Suppressor macrophage (primary cell): ENCODE data around the gene SPAG7.
"Not testable (repeated sequence)": the region's sequence is repeated elsewhere in the genome, so short reads cannot be mapped to it uniquely, and the experiment has no call there.

ENCODE experiments used
- DNase-seq, 4 experiments: peaks; one replicate each; pipeline ENCODE4 v3.0.0-alpha.2; 2020 to 2022

The SPAG7 gene

GRCh38 chr17:4938069-4938491, 29.5 kb downstream of the SPAG7 start:
- no peak for DNase-seq

GRCh38 chr17:4937553-4937952, 30.1 kb downstream of the SPAG7 start:
- DNase-seq = no peak

- no peak for DNase-seq
Measured at GRCh38 chr17:4936436-4936835, 31.2 kb downstream of the SPAG7 start.

GRCh38 chr17:4935650-4936049, 32.0 kb downstream of the SPAG7 start:
- DNase-seq = no peak

GRCh38 chr17:4934173-4934979, 33.2 kb downstream of the SPAG7 start:
- DNase-seq = peak; percentile 49 to 76 (median 68)

- no peak for DNase-seq
Measured at GRCh38 chr17:4933646-4934045, 34.0 kb downstream of the SPAG7 start.

- no peak for DNase-seq
Measured at GRCh38 chr17:4932756-4933155, 34.9 kb downstream of the SPAG7 start.

- DNase-seq = peak in 1 of 4 experiments; percentile 40
Measured at GRCh38 chr17:4931963-4932362, 35.7 kb downstream of the SPAG7 start, which contains the start of gene GP1BA. GP1BA (plus strand) TSS chr17:4932277; CDS start chr17:4932605, 328 bp downstream.

GRCh38 chr17:4928881-4929280, 38.7 kb downstream of the SPAG7 start:
- DNase-seq = no peak

GRCh38 chr17:4926577-4927335, 40.9 kb downstream of the SPAG7 start:
- peak in 3 of 4 experiments; percentile 52 to 72 (median 61) for DNase-seq

GRCh38 chr17:4921320-4921719, 46.3 kb downstream of the SPAG7 start:
- no peak for DNase-seq

GRCh38 chr17:4920351-4921048, 47.1 kb downstream of the SPAG7 start:
- peak; percentile 84 to 92 (median 90) for DNase-seq

- no peak for DNase-seq
Measured at GRCh38 chr17:4919511-4920047, 48.0 kb downstream of the SPAG7 start.

GRCh38 chr17:4914551-4914950, 53.1 kb downstream of the SPAG7 start:
- DNase-seq = not testable (repeated sequence)

GRCh38 chr17:4913994-4914393, 53.6 kb downstream of the SPAG7 start:
- DNase-seq = no peak
